Bronchial epithelial cell (primary cell): Measurements from ENCODE around the gene DCC. TPM values are rescaled to one million over a fixed set of nuclear protein-coding genes. Genes with fewer than 3 reads are reported as not detected.

ENCODE experiments used
- DNase-seq: peaks from one replicate; pipeline ENCODE4 v3.0.0-alpha.2; 2010; ENCODE audit warnings: low read depth
- FAIRE-seq: peaks from 2 replicates; lab custom pipeline; 2011; peaks lifted over from hg19 to GRCh38; lab: Jason Lieb, UNC
- H3K27me3 ChIP-seq: 2 replicates; pipeline ENCODE4 v1.5.1; 2011; ENCODE audit warnings: low read length; ENCODE audit not compliant: control insufficient read depth, insufficient read depth
- H3K36me3 ChIP-seq: 2 replicates; pipeline ENCODE4 v1.5.1; 2011; ENCODE audit warnings: low read length; ENCODE audit not compliant: control insufficient read depth, insufficient read depth
- H3K4me3 ChIP-seq: 2 replicates; pipeline ENCODE4 v1.5.1; 2011; ENCODE audit warnings: mild to moderate bottlenecking, low read depth, low read length, control low read depth
- CTCF ChIP-seq: IDR thresholded peaks from 2 replicates; pipeline ENCODE4 v1.5.1; 2011; ENCODE audit warnings: mild to moderate bottlenecking, moderate library complexity, low read length, control low read depth, inconsistent platforms; ENCODE audit not compliant: insufficient read depth, severe bottlenecking
- total RNA-seq: library from RNA; depleted of rRNA; stranded (reverse); fragments of >200 nt; gene quantifications from 2 replicates; pipeline ENCODE4 v1.2.1, GENCODE V29; 2014

DCC gene
- total RNA-seq, 1 donor from 2014 or later: not detected

DNA sequence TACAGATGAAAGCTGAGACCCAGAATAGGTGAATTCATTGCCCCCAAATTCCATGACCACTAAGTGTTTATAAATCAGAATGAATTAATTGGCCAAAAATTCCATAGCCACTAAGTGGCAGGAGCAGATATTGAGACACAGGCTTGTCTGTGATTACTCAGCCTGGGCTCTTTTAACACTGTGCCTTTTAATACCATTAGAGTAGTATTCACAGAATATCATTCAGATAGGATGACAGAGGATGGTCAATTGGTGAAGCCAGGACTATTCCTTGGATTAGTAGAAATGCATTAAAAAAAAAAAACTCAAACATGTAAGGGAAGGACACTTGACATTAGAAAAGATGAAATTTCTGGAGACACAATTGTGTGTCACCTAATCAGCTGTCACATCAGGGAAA, 698.6 kb downstream of the DCC start:
- DNase-seq (no peak), FAIRE-seq (no peak)
- Histone ChIP-seq H3K27me3 (no peaks in the 10 kb centered on the region), H3K36me3 (no peaks in the 10 kb centered on the region), H3K4me3 (no peak overlapping the region)
- TF ChIP-seq CTCF: no peak

GRCh38 chr18:53040286-53040685, 700.3 kb downstream of the DCC start:
- no peak for FAIRE-seq

DNA sequence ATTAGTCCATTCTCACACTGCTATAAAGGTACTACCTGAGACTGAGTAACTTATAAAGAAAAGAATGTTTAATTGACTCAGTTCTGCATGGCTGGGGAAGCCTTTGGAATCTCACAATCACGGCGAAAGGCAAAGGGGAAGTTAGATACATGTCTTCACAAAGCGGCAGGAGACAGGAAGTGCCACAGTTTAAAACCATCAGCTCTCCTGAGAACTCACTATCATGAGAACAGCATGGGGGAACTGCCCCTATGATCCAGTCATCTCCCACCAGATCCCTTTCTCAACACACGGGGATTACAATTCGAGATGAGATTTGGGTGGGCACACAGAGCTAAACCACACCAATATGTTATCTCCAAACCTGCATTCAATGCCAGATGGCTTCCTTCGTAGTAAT, 716.1 kb downstream of the DCC start:
- FAIRE-seq: no peak
- no peaks in the 10 kb centered on the region for H3K27me3 ChIP-seq
- no peaks in the 10 kb centered on the region for H3K36me3 ChIP-seq
- no peak for TF ChIP-seq CTCF
- no peak for DNase-seq
- H3K4me3 ChIP-seq: no peak overlapping the region

More at GRCh38 chr18:53040286-53040685, 700.3 kb downstream of the DCC start:
- TF ChIP-seq CTCF: no peak
- H3K27me3 ChIP-seq: no peaks in the 10 kb centered on the region
- DNase-seq: no peak
- no peaks in the 10 kb centered on the region for H3K36me3 ChIP-seq
- no peak overlapping the region for H3K4me3 ChIP-seq

GRCh38 chr18:53070788-53071187, 730.8 kb downstream of the DCC start:
- no peak for TF ChIP-seq CTCF
- no peaks in the 10 kb centered on the region for H3K36me3 ChIP-seq
- FAIRE-seq (no peak), DNase-seq (no peak)
- no peaks in the 10 kb centered on the region for H3K27me3 ChIP-seq
- H3K4me3 ChIP-seq: no peak overlapping the region

GRCh38 chr18:53080687-53081086, 740.7 kb downstream of the DCC start:
- no peak for TF ChIP-seq CTCF
- DNase-seq: no peak
- H3K27me3 ChIP-seq: no peaks in the 10 kb centered on the region
- no peak overlapping the region for H3K4me3 ChIP-seq
- H3K36me3 ChIP-seq: no peaks in the 10 kb centered on the region
- FAIRE-seq: no peak

- DNase-seq: no peak
- no peak for TF ChIP-seq CTCF
- H3K27me3 ChIP-seq: no peaks in the 10 kb centered on the region
- H3K4me3 ChIP-seq: no peak overlapping the region
- no peak for FAIRE-seq
- no peaks in the 10 kb centered on the region for H3K36me3 ChIP-seq
Measured at GRCh38 chr18:53093636-53094035, 753.6 kb downstream of the DCC start.
